CD4-positive, alpha-beta T cell treated with Interleukin-15 for 4 hours (primary cell): ENCODE results near the gene CNOT6.

ENCODE experiments used
- DNase-seq: peaks from one replicate; pipeline ENCODE4 v3.0.0-alpha.2; 2020; ENCODE audit warnings: low spot score

Gene CNOT6

GRCh38 chr5:180583738-180584137, 89.6 kb downstream of the CNOT6 start:
- DNase-seq = no peak

- no peak for DNase-seq
Measured at GRCh38 chr5:180586204-180586603, 92.0 kb downstream of the CNOT6 start.

GRCh38 chr5:180586870-180587269, 92.7 kb downstream of the CNOT6 start:
- DNase-seq = no peak

GRCh38 chr5:180589771-180590542, 95.8 kb downstream of the CNOT6 start:
- no peak for DNase-seq

GRCh38 chr5:180590543-180591310, 96.5 kb downstream of the CNOT6 start:
- no peak for DNase-seq

GRCh38 chr5:180591311-180591887, 97.2 kb downstream of the CNOT6 start, which contains the start of gene SCGB3A1:
SCGB3A1 (minus strand) TSS chr5:180591499; CDS start chr5:180591462, 37 bp downstream.
- DNase-seq = no peak

GRCh38 chr5:180592176-180592575, 98.0 kb downstream of the CNOT6 start:
- DNase-seq = no peak

- no peak for DNase-seq
Measured at GRCh38 chr5:180593446-180594206, 99.4 kb downstream of the CNOT6 start.

- no peak for DNase-seq
Measured at GRCh38 chr5:180594311-180595045, 100.3 kb downstream of the CNOT6 start.

GRCh38 chr5:180595046-180595379, 100.8 kb downstream of the CNOT6 start:
- DNase-seq = no peak

GRCh38 chr5:180595381-180596114, 101.4 kb downstream of the CNOT6 start:
- DNase-seq = no peak

- no peak for DNase-seq
Measured at GRCh38 chr5:180596115-180596667, 102.0 kb downstream of the CNOT6 start.

GRCh38 chr5:180596668-180597231, 102.6 kb downstream of the CNOT6 start:
- DNase-seq = no peak

GRCh38 chr5:180598316-180598701, 104.1 kb downstream of the CNOT6 start:
- DNase-seq = no peak

- no peak for DNase-seq
Measured at GRCh38 chr5:180598797-180599589, 104.8 kb downstream of the CNOT6 start.

GRCh38 chr5:180599590-180599914, 105.4 kb downstream of the CNOT6 start:
- no peak for DNase-seq

GRCh38 chr5:180599981-180600553, 105.9 kb downstream of the CNOT6 start:
- no peak for DNase-seq

- DNase-seq = no peak
Measured at GRCh38 chr5:180600554-180601041, 106.4 kb downstream of the CNOT6 start.
